HepG2 (cell line): ENCODE measurements around the gene HELZ. TPM values are rescaled to one million over a fixed set of nuclear protein-coding genes. Genes with fewer than 3 reads are reported as not detected.

Experiments
- ATAC-seq: fragments of 200-7000 bp; cut with Tn5 transposase; 3 replicates; pipeline ENCODE4 v1.9.1; 2020; ENCODE audit warnings: mild to moderate bottlenecking, moderate library complexity
- BruUV-seq: library from RNA; stranded (reverse); fragments of 400-500 nt; replicated peaks from 2 replicates; lab custom pipeline; 2021; lab: Mats Ljungman, UMichigan
- CTCF ChIA-PET: fragments of 300-600 bp; formaldehyde crosslinking; extraction: SDS; loops from one replicate; lab custom pipeline; 2021; ENCODE audit warnings: low total read pairs, inconsistent platforms, low intra/inter-chr PET ratio; lab: Yijun Ruan, JAX
- POLR2A ChIA-PET: fragments of 350-600 bp; sonication (Branson Sonifier 250); formaldehyde crosslinking; loops from one replicate; lab custom pipeline; 2020; ENCODE audit warnings: antibody characterized with exemption, inconsistent platforms; lab: Yijun Ruan, JAX
- DNase-seq: peaks from one replicate; pipeline ENCODE4 v3.0.0-alpha.2; 2015; ENCODE audit warnings: low spot score
- FAIRE-seq: peaks from 3 replicates; lab custom pipeline; 2011; peaks lifted over from hg19 to GRCh38; lab: Jason Lieb, UNC
- H2AFZ ChIP-seq: one replicate; pipeline ENCODE4 v1.6.1; 2011; ENCODE audit warnings: low read length, inconsistent platforms
- H3K27ac ChIP-seq: fragments of 300-600 bp; 3 replicates; pipeline ENCODE4 v1.8.0; 2011; ENCODE audit warnings: mixed run types, mild to moderate bottlenecking, mixed read lengths, low read length, inconsistent platforms; ENCODE audit not compliant: insufficient read depth; ENCODE audit errors: extremely low read length
- H3K27me3 ChIP-seq, 2 experiments: fragments of 200-600 bp in 1 of 2; 2 replicates in 1 of 2; 3 replicates in 1 of 2; pipeline versions ENCODE4 v1.6.0 to v1.8.0; 2011; ENCODE audit warnings: low read length in 2 of 2, mild to moderate bottlenecking in 2 of 2, moderate library complexity in 2 of 2, inconsistent platforms in 1 of 2; ENCODE audit not compliant: insufficient read depth in 2 of 2, control insufficient read depth in 1 of 2
- H3K36me3 ChIP-seq, 2 experiments: fragments of 200-600 bp in 1 of 2; replicated peaks in 1 of 2; 2 replicates in 1 of 2; 3 replicates in 1 of 2; pipeline versions ENCODE4 v1.5.1 to v1.8.0; 2011; ENCODE audit warnings: low read length in 2 of 2, inconsistent platforms in 1 of 2; ENCODE audit not compliant: insufficient read depth in 2 of 2, control insufficient read depth in 1 of 2
- H3K4me1 ChIP-seq: 2 replicates; pipeline ENCODE4 v1.5.1; 2012; ENCODE audit warnings: low read length, inconsistent platforms; ENCODE audit not compliant: insufficient read depth
- H3K4me2 ChIP-seq: 2 replicates; pipeline ENCODE4 v1.6.0; 2011; ENCODE audit warnings: low read depth, low read length, inconsistent platforms
- H3K4me3 ChIP-seq, 3 experiments: fragments of 200-600 bp in 1 of 3; sonication (generic), shearing (Covaris generic) in 1 of 3; replicated peaks in 1 of 3; 2 replicates each; pipeline ENCODE4 v1.5.1; 2011 to 2016; ENCODE audit warnings: low read length in 3 of 3, inconsistent platforms in 2 of 3, low read depth in 2 of 3, mild to moderate bottlenecking in 2 of 3, control low read depth in 1 of 3, mixed read lengths in 1 of 3; ENCODE audit not compliant: insufficient read depth in 1 of 3
- H3K79me2 ChIP-seq: one replicate; pipeline ENCODE4 v1.6.1; 2011; ENCODE audit warnings: low read length, inconsistent platforms; ENCODE audit not compliant: insufficient read depth
- H3K9ac ChIP-seq: 2 replicates; pipeline ENCODE4 v1.6.0; 2011; ENCODE audit warnings: mild to moderate bottlenecking, low read depth, low read length, inconsistent platforms; ENCODE audit not compliant: insufficient read depth
- H3K9me3 ChIP-seq: 2 replicates; pipeline ENCODE4 v1.5.1; 2012; ENCODE audit warnings: mild to moderate bottlenecking, low read length
- H4K20me1 ChIP-seq: 2 replicates; pipeline ENCODE4 v1.6.0; 2011; ENCODE audit warnings: inconsistent platforms, mild to moderate bottlenecking, low read length, moderate library complexity; ENCODE audit not compliant: insufficient read depth
- ASH2L ChIP-seq: fragments of 300-600, 200-600 bp; sonication (generic); IDR thresholded peaks from 2 replicates; pipeline ENCODE4 v1.7.0; 2017; ENCODE audit warnings: low read depth, mild to moderate bottlenecking, moderate library complexity, mixed read lengths, low read length; ENCODE audit not compliant: insufficient read length
- FOXC1 ChIP-seq: sonication (generic); formaldehyde crosslinking; IDR thresholded peaks from 2 replicates; pipeline ENCODE4 v1.8.0; 2022; ENCODE audit warnings: mild to moderate bottlenecking, missing genetic modification reagents, borderline replicate concordance
- HMG20B ChIP-seq: conservative IDR thresholded peaks from 2 replicates; pipeline ENCODE4 v1.6.1; 2016; ENCODE audit warnings: missing genetic modification reagents, missing compliant biosample characterization
- PLRG1 ChIP-seq: fragments of 450-650 bp; conservative IDR thresholded peaks from 2 replicates; pipeline ENCODE4 v1.6.1; 2016
- RAD51 ChIP-seq: fragments of 450-650 bp; IDR thresholded peaks from 2 replicates; pipeline ENCODE4 v1.6.1; 2016; ENCODE audit warnings: borderline replicate concordance
- RBAK ChIP-seq: sonication (generic); formaldehyde crosslinking; IDR thresholded peaks from 2 replicates; pipeline ENCODE4 v1.5.1; 2020; ENCODE audit warnings: mild to moderate bottlenecking, missing genetic modification reagents
- SCMH1 ChIP-seq: sonication (generic); formaldehyde crosslinking; IDR thresholded peaks from 2 replicates; pipeline ENCODE4 v1.9.0; 2021; ENCODE audit warnings: missing genetic modification reagents, mild to moderate bottlenecking, borderline replicate concordance
- SP1 ChIP-seq, 2 experiments: fragments of 450-650 bp in 1 of 2; sonication (generic) in 1 of 2; formaldehyde crosslinking in 1 of 2; IDR thresholded peaks; 2 replicates each; pipeline versions ENCODE4 v1.4.0 to v1.6.1; 2016 to 2020; ENCODE audit warnings: missing genetic modification reagents in 1 of 2
- ZNF607 ChIP-seq: sonication (generic); formaldehyde crosslinking; IDR thresholded peaks from 2 replicates; pipeline ENCODE4 v1.5.1; 2020; ENCODE audit warnings: missing genetic modification reagents, mild to moderate bottlenecking, borderline replicate concordance
- WGBS: methylation state at CpG from one replicate; pipeline ENCODE4 v1.1.6; 2017; ENCODE audit warnings: low lambda C conversion rate; 5-methylcytosine and 5-hydroxymethylcytosine counted together
- in situ Hi-C: cut with HindIII; loops from 2 replicates; pipeline ENCODE4 v1.10.0; 2017; ENCODE audit warnings: low pct_unique_long_range_greater_than_20kb; ENCODE audit not compliant: extremely low pct_ligation_motif_present
- intact Hi-C: fragments of 100-400 bp; cut with micrococcal nuclease; formaldehyde crosslinking; loops from one replicate; pipeline ENCODE4 v1.10.0; 2022; ENCODE audit not compliant: unreplicated experiment
- polyA plus RNA-seq, 8 experiments: library from polyadenylated mRNA; depleted of rRNA in 3 of 8; stranded (reverse) in 7 of 8; unstranded in 1 of 8; fragments of >200 nt; fragmentation: Illumina TruSeq in 4 of 8; extraction: Trizol in 4 of 8; gene quantifications; 2 replicates each; pipeline versions ENCODE4 v1.2.1 to v1.2.3, GENCODE V29; 2011 to 2016; ENCODE audit warnings: low read depth in 4 of 8, missing spikeins in 1 of 8, mixed read lengths in 1 of 8; ENCODE audit not compliant: insufficient read depth in 1 of 8
- total RNA-seq, 5 experiments: library from RNA; depleted of rRNA; stranded (reverse); fragments of >200 nt; fragmentation: Illumina TruSeq; extraction: Trizol; gene quantifications; 2 replicates each; pipeline ENCODE4 v1.2.3, GENCODE V29; 2016; ENCODE audit warnings: low read depth in 1 of 5
- TF ChIP-seq, protein P1 (sequence below): sonication (generic); formaldehyde crosslinking; IDR thresholded peaks from 2 replicates; pipeline ENCODE4 v1.5.0; 2020; ENCODE audit warnings: mild to moderate bottlenecking, missing genetic modification reagents
- TF ChIP-seq, protein P2 (sequence below), 2 experiments: fragments of 450-650 bp in 1 of 2; sonication (generic) in 1 of 2; formaldehyde crosslinking; IDR thresholded peaks; 2 replicates each; pipeline versions ENCODE4 v1.5.0 to v1.8.0; 2020 to 2022; ENCODE audit warnings: mild to moderate bottlenecking in 1 of 2, missing genetic modification reagents in 1 of 2
- TF ChIP-seq, protein P3 (sequence below): sonication (generic); formaldehyde crosslinking; IDR thresholded peaks from 2 replicates; pipeline ENCODE4 v1.4.0; 2020; ENCODE audit warnings: low read depth, missing genetic modification reagents

Gene HELZ
- total and polyA plus RNA-seq, 2 of the 13 experiments (the other 11 are each of a cell fraction or from before 2014, with no cell fraction given), result 35.3 to 52.4 TPM

DNA sequence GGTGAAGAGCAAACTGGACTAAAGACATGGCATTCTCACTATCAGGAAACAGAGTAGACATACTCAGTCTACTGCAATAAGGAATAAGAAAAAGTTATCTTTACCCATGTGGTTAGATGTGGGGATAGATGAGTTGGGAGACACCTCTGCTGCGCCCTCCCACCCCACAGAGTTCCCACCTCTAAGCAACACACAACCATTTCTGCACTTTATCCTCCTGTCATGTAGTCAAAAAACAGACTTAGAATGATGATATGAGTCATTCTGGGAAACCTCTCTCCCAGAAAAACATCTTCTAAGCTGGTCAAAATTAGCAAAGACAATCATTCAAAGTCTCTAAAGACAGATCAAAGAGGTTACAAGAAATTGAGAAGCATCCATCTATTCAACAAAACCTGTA lies 105.7 kb downstream of the HELZ start:
- no peaks in the 10 kb centered on the region for H3K27me3 ChIP-seq
- H4K20me1 ChIP-seq, result peaks cover 4% of the 10 kb centered on the region; the same call in 1 of the 2 replicates
- FAIRE-seq (no peak), DNase-seq (no peak), ATAC-seq (no peak)
- no TSS peak for BruUV-seq
- peaks cover 23 to 70% of the 10 kb centered on the region in 2 experiments for H3K36me3 ChIP-seq
- no peak overlapping the region for H3K27ac ChIP-seq
- TF ChIP-seq, protein P1, sequence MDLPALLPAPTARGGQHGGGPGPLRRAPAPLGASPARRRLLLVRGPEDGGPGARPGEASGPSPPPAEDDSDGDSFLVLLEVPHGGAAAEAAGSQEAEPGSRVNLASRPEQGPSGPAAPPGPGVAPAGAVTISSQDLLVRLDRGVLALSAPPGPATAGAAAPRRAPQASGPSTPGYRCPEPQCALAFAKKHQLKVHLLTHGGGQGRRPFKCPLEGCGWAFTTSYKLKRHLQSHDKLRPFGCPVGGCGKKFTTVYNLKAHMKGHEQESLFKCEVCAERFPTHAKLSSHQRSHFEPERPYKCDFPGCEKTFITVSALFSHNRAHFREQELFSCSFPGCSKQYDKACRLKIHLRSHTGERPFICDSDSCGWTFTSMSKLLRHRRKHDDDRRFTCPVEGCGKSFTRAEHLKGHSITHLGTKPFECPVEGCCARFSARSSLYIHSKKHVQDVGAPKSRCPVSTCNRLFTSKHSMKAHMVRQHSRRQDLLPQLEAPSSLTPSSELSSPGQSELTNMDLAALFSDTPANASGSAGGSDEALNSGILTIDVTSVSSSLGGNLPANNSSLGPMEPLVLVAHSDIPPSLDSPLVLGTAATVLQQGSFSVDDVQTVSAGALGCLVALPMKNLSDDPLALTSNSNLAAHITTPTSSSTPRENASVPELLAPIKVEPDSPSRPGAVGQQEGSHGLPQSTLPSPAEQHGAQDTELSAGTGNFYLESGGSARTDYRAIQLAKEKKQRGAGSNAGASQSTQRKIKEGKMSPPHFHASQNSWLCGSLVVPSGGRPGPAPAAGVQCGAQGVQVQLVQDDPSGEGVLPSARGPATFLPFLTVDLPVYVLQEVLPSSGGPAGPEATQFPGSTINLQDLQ (CRISPR knock-in tag), result no peak
- TF ChIP-seq, protein P2, sequence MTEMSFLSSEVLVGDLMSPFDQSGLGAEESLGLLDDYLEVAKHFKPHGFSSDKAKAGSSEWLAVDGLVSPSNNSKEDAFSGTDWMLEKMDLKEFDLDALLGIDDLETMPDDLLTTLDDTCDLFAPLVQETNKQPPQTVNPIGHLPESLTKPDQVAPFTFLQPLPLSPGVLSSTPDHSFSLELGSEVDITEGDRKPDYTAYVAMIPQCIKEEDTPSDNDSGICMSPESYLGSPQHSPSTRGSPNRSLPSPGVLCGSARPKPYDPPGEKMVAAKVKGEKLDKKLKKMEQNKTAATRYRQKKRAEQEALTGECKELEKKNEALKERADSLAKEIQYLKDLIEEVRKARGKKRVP (CRISPR knock-in tag; IDR thresholded peaks at IDR 0.05), result no peak
- TF ChIP-seq SCMH1 (no peak), FOXC1 (CRISPR knock-in tag) (no peak), HMG20B (no peak), SP1 (IDR thresholded peaks at IDR 0.05) (no peak), SP1 (CRISPR knock-in tag; IDR thresholded peaks at IDR 0.05) (no peak), ZNF607 (CRISPR knock-in tag) (no peak), RAD51 (no peak), PLRG1 (no peak), RBAK (CRISPR knock-in tag) (no peak), ASH2L (no peak)
- TF ChIP-seq, protein P3, sequence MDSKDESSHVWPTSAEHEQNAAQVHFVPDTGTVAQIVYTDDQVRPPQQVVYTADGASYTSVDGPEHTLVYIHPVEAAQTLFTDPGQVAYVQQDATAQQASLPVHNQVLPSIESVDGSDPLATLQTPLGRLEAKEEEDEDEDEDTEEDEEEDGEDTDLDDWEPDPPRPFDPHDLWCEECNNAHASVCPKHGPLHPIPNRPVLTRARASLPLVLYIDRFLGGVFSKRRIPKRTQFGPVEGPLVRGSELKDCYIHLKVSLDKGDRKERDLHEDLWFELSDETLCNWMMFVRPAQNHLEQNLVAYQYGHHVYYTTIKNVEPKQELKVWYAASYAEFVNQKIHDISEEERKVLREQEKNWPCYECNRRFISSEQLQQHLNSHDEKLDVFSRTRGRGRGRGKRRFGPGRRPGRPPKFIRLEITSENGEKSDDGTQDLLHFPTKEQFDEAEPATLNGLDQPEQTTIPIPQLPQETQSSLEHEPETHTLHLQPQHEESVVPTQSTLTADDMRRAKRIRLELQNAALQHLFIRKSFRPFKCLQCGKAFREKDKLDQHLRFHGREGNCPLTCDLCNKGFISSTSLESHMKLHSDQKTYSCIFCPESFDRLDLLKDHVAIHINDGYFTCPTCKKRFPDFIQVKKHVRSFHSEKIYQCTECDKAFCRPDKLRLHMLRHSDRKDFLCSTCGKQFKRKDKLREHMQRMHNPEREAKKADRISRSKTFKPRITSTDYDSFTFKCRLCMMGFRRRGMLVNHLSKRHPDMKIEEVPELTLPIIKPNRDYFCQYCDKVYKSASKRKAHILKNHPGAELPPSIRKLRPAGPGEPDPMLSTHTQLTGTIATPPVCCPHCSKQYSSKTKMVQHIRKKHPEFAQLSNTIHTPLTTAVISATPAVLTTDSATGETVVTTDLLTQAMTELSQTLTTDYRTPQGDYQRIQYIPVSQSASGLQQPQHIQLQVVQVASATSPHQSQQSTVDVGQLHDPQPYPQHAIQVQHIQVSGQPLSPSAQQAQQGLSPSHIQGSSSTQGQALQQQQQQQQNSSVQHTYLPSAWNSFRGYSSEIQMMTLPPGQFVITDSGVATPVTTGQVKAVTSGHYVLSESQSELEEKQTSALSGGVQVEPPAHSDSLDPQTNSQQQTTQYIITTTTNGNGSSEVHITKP (CRISPR knock-in tag), result no peak
- no peaks in the 10 kb centered on the region for H3K4me1 ChIP-seq
- ChIA-PET POLR2A (no interaction called here), CTCF (no interaction called here)
- no peak overlapping the region for H3K4me3 ChIP-seq
- no peaks in the 10 kb centered on the region for H3K79me2 ChIP-seq
- WGBS, result 100% methylated on average over 1 of the region's 1 CpG
- H3K4me2 ChIP-seq, result no peak overlapping the region
- H3K9ac ChIP-seq, result no peak overlapping the region
- in situ Hi-C loops (no loop called here), intact Hi-C loops (no loop called here)
- H2AFZ ChIP-seq, result no peak overlapping the region
- H3K9me3 ChIP-seq, result no peaks in the 10 kb centered on the region
